Subcutaneous adipose tissue (tissue), 4 donors: ENCODE data around the gene TTC23L. TPM values are rescaled to one million over a fixed set of nuclear protein-coding genes. Genes with fewer than 3 reads are reported as not detected.

Experiments
- CTCF ChIP-seq: fragments of 450-650 bp; IDR thresholded peaks from one replicate; pipeline ENCODE4 v1.5.1; 2016; ENCODE audit warnings: low read depth, mild to moderate bottlenecking, control low read depth, antibody characterized with exemption, moderate library complexity
- total RNA-seq, 4 donors: library from RNA; depleted of rRNA; stranded (reverse); fragments of >200 nt; gene quantifications; one replicate each; pipeline ENCODE4 v1.1.0, GENCODE V29; 2016

TTC23L gene
- total RNA-seq, 4 donors from 2014 or later: not detected

- no peak for TF ChIP-seq CTCF
Observed at GRCh38 chr5:34891981-34892380, 53.0 kb downstream of the TTC23L start.

- TF ChIP-seq CTCF: no peak
Observed at GRCh38 chr5:34892414-34892813, 53.5 kb downstream of the TTC23L start.

DNA sequence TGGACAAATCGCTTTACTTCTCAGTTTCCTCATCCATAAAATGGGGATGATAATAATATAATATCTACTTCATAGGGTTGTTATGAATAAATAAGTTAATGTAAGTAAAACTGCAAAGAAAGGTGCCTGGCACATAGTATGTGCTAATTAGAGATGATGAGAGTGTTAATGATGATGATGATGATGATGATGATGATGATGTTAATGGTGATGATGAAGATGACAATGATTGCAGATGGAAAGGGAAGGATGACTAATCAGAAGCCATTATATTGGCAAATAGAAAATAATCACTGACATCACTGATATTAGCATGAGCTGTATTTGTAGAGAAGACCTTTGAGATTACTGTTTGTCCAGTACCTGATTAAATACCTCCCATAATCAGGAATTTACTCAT lies 55.8 kb downstream of the TTC23L start:
- no peak for TF ChIP-seq CTCF

- no peak for TF ChIP-seq CTCF
Observed at GRCh38 chr5:34895641-34896419, 56.9 kb downstream of the TTC23L start.

DNA sequence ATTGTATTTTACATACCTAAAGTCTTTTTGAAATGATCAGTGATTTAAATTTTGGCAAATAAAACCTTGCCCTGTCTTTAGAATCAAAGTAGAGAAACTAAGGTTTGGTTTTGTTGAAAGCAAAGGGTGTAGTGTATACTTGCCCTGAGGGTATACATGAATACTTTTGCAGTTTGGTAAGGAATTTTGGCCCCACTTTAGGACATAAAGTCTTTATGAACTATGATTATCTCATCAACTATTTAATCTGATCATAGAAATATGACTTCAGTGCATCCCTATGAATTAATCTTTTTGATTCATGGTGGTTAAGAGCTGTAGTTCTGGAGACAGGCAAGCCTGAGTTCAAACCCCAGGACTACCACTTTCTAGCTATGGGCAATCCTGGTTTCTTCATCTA lies 58.7 kb downstream of the TTC23L start:
- no peak for TF ChIP-seq CTCF

- no peak for TF ChIP-seq CTCF
Observed at GRCh38 chr5:34898258-34898895, 59.4 kb downstream of the TTC23L start.

GRCh38 chr5:34899066-34899465 lies 60.1 kb downstream of the TTC23L start:
- TF ChIP-seq CTCF: no peak
